Activated CD4-positive, alpha-beta memory T cell treated with anti-CD3 and anti-CD28 coated beads, Interleukin-2, amount 10 ng/mL, durations not matched to agents 7 days and 5 days (primary cell): ENCODE results near the gene OR5K3. TPM values are rescaled to one million over a fixed set of nuclear protein-coding genes. Genes with fewer than 3 reads are reported as not detected.
"Not testable (repeated sequence)": the region's sequence is repeated elsewhere in the genome, so short reads cannot be mapped to it uniquely, and the experiment has no call there.

Experiments
- CTCF ChIA-PET: fragments of 350-600 bp; sonication (Branson Sonifier 250); formaldehyde crosslinking; loops from one replicate; lab custom pipeline; 2021; ENCODE audit warnings: antibody characterized with exemption, inconsistent platforms; lab: Charles Lee
- POLR2A ChIA-PET: fragments of 350-600 bp; sonication (Branson Sonifier 250); formaldehyde crosslinking; loops from one replicate; lab custom pipeline; 2021; ENCODE audit warnings: antibody characterized with exemption; lab: Charles Lee
- DNase-seq: peaks from one replicate; pipeline ENCODE4 v3.0.0-alpha.2; 2020
- H3K27ac Mint-ChIP-seq: one replicate; pipeline ENCODE4 v1.8.0; 2021; ENCODE audit warnings: mild to moderate bottlenecking, mixed read lengths
- H3K27me3 Mint-ChIP-seq: one replicate; pipeline ENCODE4 v1.8.0; 2021; ENCODE audit warnings: mixed read lengths
- H3K36me3 Mint-ChIP-seq: one replicate; pipeline ENCODE4 v1.8.0; 2021; ENCODE audit warnings: low read depth, mixed read lengths
- H3K4me1 Mint-ChIP-seq: one replicate; pipeline ENCODE4 v1.8.0; 2021; ENCODE audit warnings: mixed read lengths
- H3K4me3 Mint-ChIP-seq: one replicate; pipeline ENCODE4 v1.8.0; 2021; ENCODE audit warnings: mild to moderate bottlenecking, mixed read lengths
- H3K9me3 Mint-ChIP-seq: one replicate; pipeline ENCODE4 v1.8.0; 2021; ENCODE audit warnings: mixed read lengths
- total RNA-seq, 2 experiments: library from RNA; stranded (reverse); gene quantifications; one replicate each; pipeline ENCODE4 v1.2.3, GENCODE V29; 2021

OR5K3 gene
- total RNA-seq, 2 experiments from 2014 or later = not detected

DNA sequence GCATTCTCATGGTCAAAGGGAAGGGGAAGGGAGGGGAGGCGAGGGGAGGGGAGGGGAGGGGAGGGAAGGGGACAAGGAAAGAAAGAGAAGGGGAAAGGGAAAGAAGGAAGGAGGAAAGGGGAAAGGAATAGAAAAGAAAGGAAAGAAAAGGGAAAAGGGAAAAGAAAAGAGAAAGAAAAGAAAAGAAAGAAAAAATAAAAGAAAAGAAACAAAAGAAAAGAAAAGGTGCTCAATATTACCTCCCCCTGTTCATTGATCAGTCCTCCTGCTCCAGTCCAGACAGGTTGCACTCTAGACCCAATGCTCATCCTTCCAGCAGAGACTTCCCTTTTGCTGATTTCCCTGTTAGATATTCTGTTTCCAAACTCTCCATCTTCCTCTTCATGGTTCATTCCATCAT lies 18.0 kb upstream of the OR5K3 start:
- no peak overlapping the region for H3K4me3 Mint-ChIP-seq
- CTCF ChIA-PET = no interaction called here
- POLR2A ChIA-PET = interaction anchor here (0.7 kb wide), 1 partner anchor 1621 kb away, joined by 3 read pairs; no protein-coding TSS in a partner anchor

GRCh38 chr3:98376631-98377030 lies 13.8 kb upstream of the OR5K3 start:
- Mint-ChIP-seq H3K27ac (no peak overlapping the region), H3K9me3 (peaks cover 2% of the 10 kb centered on the region), H3K27me3 (peaks cover 3% of the 10 kb centered on the region), H3K4me1 (peaks cover 6% of the 10 kb centered on the region), H3K36me3 (no peaks in the 10 kb centered on the region), H3K4me3 (no peak overlapping the region)
- CTCF ChIA-PET = no interaction called here
- DNase-seq = no peak
- POLR2A ChIA-PET = no interaction called here

More for the DNA sequence above, 18.0 kb upstream of the OR5K3 start:
- no peak overlapping the region for H3K27ac Mint-ChIP-seq
- peaks cover 1% of the 10 kb centered on the region for H3K27me3 Mint-ChIP-seq
- peaks cover 1% of the 10 kb centered on the region for H3K36me3 Mint-ChIP-seq
- peaks cover 6% of the 10 kb centered on the region for H3K4me1 Mint-ChIP-seq
- no peak for DNase-seq
- no peaks in the 10 kb centered on the region for H3K9me3 Mint-ChIP-seq

- POLR2A ChIA-PET = no interaction called here
- H3K4me3 Mint-ChIP-seq = no peak overlapping the region
- no peak overlapping the region for H3K27ac Mint-ChIP-seq
- CTCF ChIA-PET = no interaction called here
- no peaks in the 10 kb centered on the region for H3K4me1 Mint-ChIP-seq
- no peaks in the 10 kb centered on the region for H3K9me3 Mint-ChIP-seq
- no peak for DNase-seq
- H3K36me3 Mint-ChIP-seq = no peaks in the 10 kb centered on the region
- peaks cover 7% of the 10 kb centered on the region for H3K27me3 Mint-ChIP-seq
Measured at GRCh38 chr3:98388147-98388546, 2.3 kb upstream of the OR5K3 start.

DNA sequence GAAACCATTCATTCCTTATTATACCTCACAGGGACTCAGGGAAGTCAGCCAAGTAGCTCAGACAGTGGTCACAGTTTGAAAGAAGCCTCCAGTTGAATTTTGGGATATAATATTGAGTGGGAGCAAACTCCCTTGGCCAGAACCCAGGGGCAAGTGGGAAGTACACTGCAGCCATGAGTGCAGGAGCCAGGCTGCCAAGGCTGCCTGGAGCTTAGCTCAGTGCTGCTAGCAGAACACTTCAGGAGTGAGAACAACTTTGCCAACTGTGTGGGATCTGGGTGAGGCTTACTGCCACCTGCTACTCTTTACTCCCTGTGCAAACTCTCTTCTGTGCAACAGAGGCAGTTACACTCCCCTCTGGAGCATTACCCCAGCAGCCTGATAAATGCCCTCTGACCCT lies 4.6 kb downstream of the OR5K3 start:
- H3K27me3 Mint-ChIP-seq = peaks cover 7% of the 10 kb centered on the region
- CTCF ChIA-PET = no interaction called here
- H3K4me3 Mint-ChIP-seq = no peak overlapping the region
- peaks cover 19% of the 10 kb centered on the region for H3K9me3 Mint-ChIP-seq
- peaks cover 9% of the 10 kb centered on the region for H3K36me3 Mint-ChIP-seq
- peaks cover 2% of the 10 kb centered on the region for H3K4me1 Mint-ChIP-seq
- no peak overlapping the region for H3K27ac Mint-ChIP-seq
- POLR2A ChIA-PET = no interaction called here
- no peak for DNase-seq

- CTCF ChIA-PET = interaction anchor here (0.6 kb wide), 1 partner anchor 286 kb away, joined by 3 read pairs; no protein-coding TSS in a partner anchor
- H3K27ac Mint-ChIP-seq, H3K4me1 Mint-ChIP-seq, POLR2A ChIA-PET, DNase-seq, H3K27me3 Mint-ChIP-seq, H3K4me3 Mint-ChIP-seq: not testable (repeated sequence)
- peaks cover 15% of the 10 kb centered on the region for H3K36me3 Mint-ChIP-seq
- peaks cover 31% of the 10 kb centered on the region for H3K9me3 Mint-ChIP-seq
Measured at GRCh38 chr3:98396482-98396881, 6.0 kb downstream of the OR5K3 start.

GRCh38 chr3:98398513-98398912 lies 8.0 kb downstream of the OR5K3 start:
- no peak overlapping the region for H3K4me3 Mint-ChIP-seq
- no peak for DNase-seq
- peaks cover 10% of the 10 kb centered on the region for H3K4me1 Mint-ChIP-seq
- peaks cover 26% of the 10 kb centered on the region for H3K36me3 Mint-ChIP-seq
- peaks cover 44% of the 10 kb centered on the region for H3K9me3 Mint-ChIP-seq
- H3K27me3 Mint-ChIP-seq = peaks cover 5% of the 10 kb centered on the region
- POLR2A ChIA-PET = no interaction called here
- CTCF ChIA-PET = no interaction called here
- no peak overlapping the region for H3K27ac Mint-ChIP-seq

DNA sequence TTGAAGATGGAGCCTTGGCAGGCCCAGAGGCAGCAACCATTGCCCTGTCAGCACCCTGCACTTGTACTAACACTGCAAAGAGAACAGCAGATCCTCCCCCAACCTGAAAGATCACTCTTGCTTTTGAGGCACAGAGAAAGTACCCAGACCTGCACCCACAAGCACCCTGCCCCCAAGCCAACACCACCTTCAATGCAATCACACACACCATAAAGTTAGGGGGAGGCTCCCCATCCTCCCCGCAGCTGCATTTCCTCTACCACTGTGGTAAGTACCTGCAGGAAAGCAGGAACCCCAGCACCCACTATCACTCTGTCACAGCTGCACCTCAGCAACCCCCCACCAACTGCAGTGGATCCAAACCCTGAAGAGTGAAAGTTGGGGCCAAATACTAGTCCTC lies 12.0 kb downstream of the OR5K3 start:
- H3K4me3 Mint-ChIP-seq = no peak overlapping the region
- H3K9me3 Mint-ChIP-seq = peaks cover 68% of the 10 kb centered on the region
- H3K27ac Mint-ChIP-seq = no peak overlapping the region
- POLR2A ChIA-PET = interaction anchor here (1.3 kb wide), 1 partner anchor 159 kb away, joined by 3 read pairs; no protein-coding TSS in a partner anchor
- no peak for DNase-seq
- H3K27me3 Mint-ChIP-seq = peaks cover 10% of the 10 kb centered on the region
- peaks cover 36% of the 10 kb centered on the region for H3K36me3 Mint-ChIP-seq
- CTCF ChIA-PET = interaction anchor here (1.2 kb wide), 1 partner anchor 10 kb away, joined by 3 read pairs; no protein-coding TSS in a partner anchor
- peaks cover 10% of the 10 kb centered on the region for H3K4me1 Mint-ChIP-seq

DNA sequence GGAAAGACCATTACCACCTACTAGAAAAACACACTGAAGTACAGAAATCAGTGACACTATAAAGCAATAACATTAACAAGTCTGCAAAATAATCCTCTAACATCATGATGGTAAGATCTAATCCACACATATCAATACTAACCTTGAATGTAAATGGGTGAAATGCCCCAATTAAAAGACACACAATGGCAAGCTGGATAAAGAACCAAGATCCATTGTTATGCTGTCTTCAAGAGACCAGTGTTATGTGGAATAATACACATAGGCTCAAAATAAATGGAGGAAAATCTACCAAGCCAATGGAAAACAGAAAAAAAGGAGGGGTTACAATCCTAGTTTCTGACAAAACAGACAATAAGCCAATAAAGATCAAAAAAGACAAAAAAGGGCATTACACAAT lies 13.5 kb downstream of the OR5K3 start:
- POLR2A ChIA-PET = no interaction called here
- DNase-seq = no peak
- Mint-ChIP-seq H3K36me3 (peaks cover 29% of the 10 kb centered on the region), H3K4me1 (peaks cover 10% of the 10 kb centered on the region), H3K27me3 (peaks cover 8% of the 10 kb centered on the region), H3K4me3 (no peak overlapping the region), H3K9me3 (peaks cover 59% of the 10 kb centered on the region), H3K27ac (no peak overlapping the region)
- CTCF ChIA-PET = no interaction called here

GRCh38 chr3:98406034-98406433 lies 15.6 kb downstream of the OR5K3 start:
- Mint-ChIP-seq H3K27ac (no peak overlapping the region), H3K36me3 (peaks cover 21% of the 10 kb centered on the region), H3K4me1 (no peaks in the 10 kb centered on the region), H3K9me3 (peaks cover 48% of the 10 kb centered on the region), H3K4me3 (no peak overlapping the region), H3K27me3 (peaks cover 10% of the 10 kb centered on the region)
- ChIA-PET POLR2A (no interaction called here), CTCF (no interaction called here)
- no peak for DNase-seq

DNA sequence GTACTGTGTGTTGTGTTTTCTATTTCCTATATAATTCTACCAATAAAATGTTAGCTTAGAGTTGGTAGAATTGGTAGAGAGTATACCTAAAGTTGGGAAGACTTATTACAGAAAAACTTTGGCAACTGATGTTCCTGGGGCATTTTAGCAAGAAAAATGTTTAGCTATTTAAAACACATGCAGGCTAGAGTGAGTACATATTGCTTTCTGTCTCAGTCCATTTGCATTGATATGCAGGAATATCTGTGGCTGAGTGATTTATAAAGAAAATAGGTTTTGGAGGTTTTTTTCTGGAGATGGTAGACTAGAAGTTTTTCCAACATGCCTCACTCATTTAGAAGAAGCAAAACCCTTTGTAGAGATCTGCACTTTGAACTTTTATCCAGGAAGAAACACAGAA lies 42.1 kb downstream of the OR5K3 start:
- H3K9me3 Mint-ChIP-seq = peaks cover 27% of the 10 kb centered on the region
- ChIA-PET CTCF (no interaction called here), POLR2A (no interaction called here)

GRCh38 chr3:98433764-98434163 lies 43.3 kb downstream of the OR5K3 start:
- peaks cover 5% of the 10 kb centered on the region for H3K36me3 Mint-ChIP-seq
- no peaks in the 10 kb centered on the region for H3K4me1 Mint-ChIP-seq
- H3K4me3 Mint-ChIP-seq = no peak overlapping the region
- no peak overlapping the region for H3K27ac Mint-ChIP-seq
- H3K9me3 Mint-ChIP-seq = peaks cover 24% of the 10 kb centered on the region
- no peak for DNase-seq
- CTCF ChIA-PET = no interaction called here
- POLR2A ChIA-PET = no interaction called here
- H3K27me3 Mint-ChIP-seq = no peaks in the 10 kb centered on the region

More for the DNA sequence above, 42.1 kb downstream of the OR5K3 start:
- Mint-ChIP-seq H3K27ac (no peak overlapping the region), H3K4me3 (no peak overlapping the region), H3K36me3 (peaks cover 7% of the 10 kb centered on the region), H3K27me3 (no peaks in the 10 kb centered on the region), H3K4me1 (no peaks in the 10 kb centered on the region)
- DNase-seq = no peak

- no peaks in the 10 kb centered on the region for H3K27me3 Mint-ChIP-seq
- DNase-seq = no peak
- peaks cover 18% of the 10 kb centered on the region for H3K9me3 Mint-ChIP-seq
- no peaks in the 10 kb centered on the region for H3K36me3 Mint-ChIP-seq
- ChIA-PET CTCF (no interaction called here), POLR2A (no interaction called here)
- H3K27ac Mint-ChIP-seq = no peak overlapping the region
- no peak overlapping the region for H3K4me3 Mint-ChIP-seq
- H3K4me1 Mint-ChIP-seq = no peaks in the 10 kb centered on the region
Measured at GRCh38 chr3:98434412-98434811, 43.9 kb downstream of the OR5K3 start.

- Mint-ChIP-seq H3K36me3 (no peaks in the 10 kb centered on the region), H3K27me3 (no peaks in the 10 kb centered on the region), H3K4me1 (no peaks in the 10 kb centered on the region), H3K9me3 (no peaks in the 10 kb centered on the region), H3K27ac (no peak overlapping the region), H3K4me3 (no peak overlapping the region)
- DNase-seq = no peak
- ChIA-PET CTCF (no interaction called here), POLR2A (no interaction called here)
Measured at GRCh38 chr3:98440283-98440682, 49.8 kb downstream of the OR5K3 start.
